Myocyte (in vitro differentiated cells): Measurements from ENCODE around the gene EEF1G. TPM values are rescaled to one million over a fixed set of nuclear protein-coding genes. Genes with fewer than 3 reads are reported as not detected.
"Not testable (repeated sequence)": the region's sequence is repeated elsewhere in the genome, so short reads cannot be mapped to it uniquely, and the experiment has no call there.

Experiments
- DNase-seq: peaks from one replicate; pipeline ENCODE4 v3.0.0-alpha.2; 2012; ENCODE audit warnings: low read depth
- total RNA-seq: library from RNA; depleted of rRNA; stranded (reverse); fragments of >200 nt; gene quantifications from 2 replicates; pipeline ENCODE4 v1.2.3, GENCODE V29; 2014

The EEF1G gene
- total RNA-seq, 1 donor from 2014 or later: 1,704 TPM

GRCh38 chr11:62603776-62604299, 30.1 kb upstream of the EEF1G start:
- DNase-seq: no peak

GRCh38 chr11:62603072-62603408, 29.3 kb upstream of the EEF1G start:
- no peak for DNase-seq

- DNase-seq: peak; percentile 44
Observed at GRCh38 chr11:62602141-62603071, 28.7 kb upstream of the EEF1G start.

GRCh38 chr11:62601372-62602140, 27.9 kb upstream of the EEF1G start, which contains the start of gene MTA2:
Gene MTA2 (minus strand): TSS chr11:62601865. CDS start chr11:62601450, 415 bp downstream.
- DNase-seq: peak; percentile 97

GRCh38 chr11:62601122-62601371, 27.4 kb upstream of the EEF1G start:
- peak; percentile 36 for DNase-seq

GRCh38 chr11:62600367-62601121, 26.9 kb upstream of the EEF1G start:
- DNase-seq: no peak

- no peak for DNase-seq
Observed at GRCh38 chr11:62599901-62600300, 26.2 kb upstream of the EEF1G start.

GRCh38 chr11:62599069-62599696, 25.5 kb upstream of the EEF1G start:
- DNase-seq: peak; percentile 97

GRCh38 chr11:62595124-62595523, 21.4 kb upstream of the EEF1G start:
- no peak for DNase-seq

- DNase-seq: peak; percentile 76
Observed at GRCh38 chr11:62593434-62594044, 19.8 kb upstream of the EEF1G start.

GRCh38 chr11:62592989-62593421, 19.3 kb upstream of the EEF1G start:
- no peak for DNase-seq

GRCh38 chr11:62592146-62592815, 18.6 kb upstream of the EEF1G start:
- DNase-seq: no peak

- peak; percentile 99 for DNase-seq
Observed at GRCh38 chr11:62591448-62592145, 17.9 kb upstream of the EEF1G start, which contains the start of gene TUT1. Gene TUT1 (minus strand): TSS chr11:62591523. CDS start chr11:62591485, 38 bp downstream.

GRCh38 chr11:62588966-62589637, 15.4 kb upstream of the EEF1G start:
- no peak for DNase-seq

- not testable (repeated sequence) for DNase-seq
Observed at GRCh38 chr11:62585356-62585755, 11.7 kb upstream of the EEF1G start.

- DNase-seq: not testable (repeated sequence)
Observed at GRCh38 chr11:62581735-62582134, 8.0 kb upstream of the EEF1G start.

GRCh38 chr11:62580959-62581715, 7.4 kb upstream of the EEF1G start:
- no peak for DNase-seq

GRCh38 chr11:62579252-62579651, 5.6 kb upstream of the EEF1G start:
- no peak for DNase-seq
